ENCODE data around the gene SLC34A1. TPM values are rescaled to one million over a fixed set of nuclear protein-coding genes. Genes with fewer than 3 reads are reported as not detected.

SLC34A1 gene
- total and polyA plus RNA-seq, 2 of the 13 experiments (the other 11 are each of a cell fraction or from before 2014, with no cell fraction given), result 0.03 to 0.20 TPM

GRCh38 chr5:177390363-177391300 lies 6.4 kb downstream of the SLC34A1 start (continued):
- no peak for TF ChIP-seq MIER3 (CRISPR knock-in tag; IDR thresholded peaks at IDR 0.05; ENCODE audit: borderline replicate concordance)
- TF ChIP-seq JUN (CRISPR knock-in tag; IDR thresholded peaks at IDR 0.05), result no peak
- TF ChIP-seq MAFG (CRISPR knock-in tag; IDR thresholded peaks at IDR 0.05), result no peak
- TF ChIP-seq DPF2 (CRISPR knock-in tag; IDR thresholded peaks at IDR 0.05; ENCODE audit: borderline replicate concordance, low read depth), result no peak
- TF ChIP-seq ZNF841 (CRISPR knock-in tag; IDR thresholded peaks at IDR 0.05; ENCODE audit: borderline replicate concordance), result no peak
- no peak for TF ChIP-seq FOXO1 (CRISPR knock-in tag; IDR thresholded peaks at IDR 0.05)
- TF ChIP-seq STAG1 (CRISPR knock-in tag; IDR thresholded peaks at IDR 0.05), result peak; percentile 95
- TF ChIP-seq IRF2 (CRISPR knock-in tag; IDR thresholded peaks at IDR 0.05), result 0 out of 2 replicates have a peak, but pooled peaks have one; percentile 59
- no peak for TF ChIP-seq HES4 (CRISPR knock-in tag; IDR thresholded peaks at IDR 0.05; ENCODE audit: borderline replicate concordance)
- no peak for TF ChIP-seq KAT7 (CRISPR knock-in tag; IDR thresholded peaks at IDR 0.05; ENCODE audit: borderline replicate concordance)
- TF ChIP-seq ZNF234 (CRISPR knock-in tag; conservative IDR thresholded peaks at IDR 0.05), result no peak
- no peak for TF ChIP-seq PTBP1 (IDR thresholded peaks at IDR 0.05; ENCODE audit: low read depth, low read length, poor library complexity, severe bottlenecking)
- TF ChIP-seq CSRNP2 (CRISPR knock-in tag; conservative IDR thresholded peaks at IDR 0.05; ENCODE audit: low read depth), result no peak
- no peak for TF ChIP-seq ZNF563 (CRISPR knock-in tag; IDR thresholded peaks at IDR 0.05)
- peak; percentile 66; the same call in 1 of the 2 replicates for TF ChIP-seq DMAP1 (CRISPR knock-in tag; IDR thresholded peaks at IDR 0.05)
- no peak for TF ChIP-seq ZZZ3 (CRISPR knock-in tag; IDR thresholded peaks at IDR 0.05; ENCODE audit: borderline replicate concordance)
- TF ChIP-seq STAT5B (CRISPR knock-in tag; IDR thresholded peaks at IDR 0.05), result no peak
- no peak for TF ChIP-seq HNF4A (CRISPR knock-in tag; IDR thresholded peaks at IDR 0.05)
- no peak for TF ChIP-seq GTF2F1 (IDR thresholded peaks at IDR 0.05; ENCODE audit: low read length)
- TF ChIP-seq ZNF737 (CRISPR knock-in tag; IDR thresholded peaks at IDR 0.05; ENCODE audit: borderline replicate concordance), result no peak
- no peak for TF ChIP-seq MTA3 (CRISPR knock-in tag; IDR thresholded peaks at IDR 0.05)
- no peak for TF ChIP-seq POGZ (CRISPR knock-in tag; IDR thresholded peaks at IDR 0.05)
- no peak for TF ChIP-seq ATAD3A (CRISPR knock-in tag; IDR thresholded peaks at IDR 0.05)
- TF ChIP-seq JARID2 (CRISPR knock-in tag; IDR thresholded peaks at IDR 0.05; ENCODE audit: insufficient replicate concordance), result no peak
- TF ChIP-seq FIP1L1 (IDR thresholded peaks at IDR 0.05; ENCODE audit: borderline replicate concordance, insufficient read depth, low read depth, low read length), result no peak
- no peak for TF ChIP-seq MLX (CRISPR knock-in tag; IDR thresholded peaks at IDR 0.05)
- no peak for TF ChIP-seq ETS1 (CRISPR knock-in tag; IDR thresholded peaks at IDR 0.05)
- TF ChIP-seq NCOA5 (CRISPR knock-in tag; IDR thresholded peaks at IDR 0.05), result no peak
- TF ChIP-seq REXO4 (CRISPR knock-in tag; IDR thresholded peaks at IDR 0.05; ENCODE audit: borderline replicate concordance), result no peak
